Esophagus muscularis mucosa (tissue), 3 donors: Measurements from ENCODE around the gene TEX2.

Source experiments
- POLR2A ChIP-seq: fragments of 450-650 bp; IDR thresholded peaks from one replicate; pipeline ENCODE4 v1.6.1; 2017; ENCODE audit warnings: antibody characterized with exemption, moderate library complexity, mild to moderate bottlenecking, low read depth
- TF ChIP-seq, protein P1 (sequence below), 3 experiments: fragments of 200-600 bp in 2 of 3; fragments of 450-650 bp in 1 of 3; sonication (generic) in 2 of 3; IDR thresholded peaks; one replicate each; pipeline ENCODE4 v1.5.1; 2017 to 2019; ENCODE audit warnings: antibody characterized with exemption in 3 of 3, mild to moderate bottlenecking in 2 of 3, moderate library complexity in 1 of 3

DNA sequence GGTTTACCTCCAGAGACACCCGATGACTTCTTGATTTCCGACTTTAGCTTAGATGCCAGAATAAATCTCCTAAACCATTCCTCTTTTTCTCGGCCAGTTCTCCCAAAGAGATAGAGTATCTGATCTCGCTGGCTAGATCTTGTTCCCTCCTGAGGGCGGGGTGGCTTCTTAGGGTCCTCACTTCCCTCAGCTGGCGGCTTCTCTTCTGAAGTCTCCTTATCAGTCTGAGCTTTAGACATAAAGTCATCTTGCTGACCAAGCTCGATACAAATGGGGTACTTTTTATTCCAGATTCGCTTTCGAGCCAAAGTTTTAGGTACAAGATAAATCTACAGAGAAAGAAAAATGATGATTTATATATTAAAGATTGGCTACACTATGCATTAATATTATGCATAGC lies 69.5 kb downstream of the TEX2 start:
- TF ChIP-seq, protein P1, sequence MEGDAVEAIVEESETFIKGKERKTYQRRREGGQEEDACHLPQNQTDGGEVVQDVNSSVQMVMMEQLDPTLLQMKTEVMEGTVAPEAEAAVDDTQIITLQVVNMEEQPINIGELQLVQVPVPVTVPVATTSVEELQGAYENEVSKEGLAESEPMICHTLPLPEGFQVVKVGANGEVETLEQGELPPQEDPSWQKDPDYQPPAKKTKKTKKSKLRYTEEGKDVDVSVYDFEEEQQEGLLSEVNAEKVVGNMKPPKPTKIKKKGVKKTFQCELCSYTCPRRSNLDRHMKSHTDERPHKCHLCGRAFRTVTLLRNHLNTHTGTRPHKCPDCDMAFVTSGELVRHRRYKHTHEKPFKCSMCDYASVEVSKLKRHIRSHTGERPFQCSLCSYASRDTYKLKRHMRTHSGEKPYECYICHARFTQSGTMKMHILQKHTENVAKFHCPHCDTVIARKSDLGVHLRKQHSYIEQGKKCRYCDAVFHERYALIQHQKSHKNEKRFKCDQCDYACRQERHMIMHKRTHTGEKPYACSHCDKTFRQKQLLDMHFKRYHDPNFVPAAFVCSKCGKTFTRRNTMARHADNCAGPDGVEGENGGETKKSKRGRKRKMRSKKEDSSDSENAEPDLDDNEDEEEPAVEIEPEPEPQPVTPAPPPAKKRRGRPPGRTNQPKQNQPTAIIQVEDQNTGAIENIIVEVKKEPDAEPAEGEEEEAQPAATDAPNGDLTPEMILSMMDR (IDR thresholded peaks at IDR 0.05) = no peak
- TF ChIP-seq POLR2A = no peak
